ENCODE data around the gene SPTAN1. TPM values are rescaled to one million over a fixed set of nuclear protein-coding genes. Genes with fewer than 3 reads are reported as not detected.

The SPTAN1 gene
- total and polyA plus RNA-seq, 4 donors, result 94.4 to 504 (median 310) TPM

- H3K27ac ChIP-seq (ENCODE audit: low read depth in 1 of 2, low read length in 2 of 2), result no peak overlapping the region
- WGBS, 2 donors, result 64 to 67% methylated on average over 5 of the region's 5 CpGs
- intact Hi-C loops (cut with DNase I), result no loop called here
These were observed 4.7 kb downstream of the SPTAN1 start for GRCh38 chr9:128556926-128557634.

DNA sequence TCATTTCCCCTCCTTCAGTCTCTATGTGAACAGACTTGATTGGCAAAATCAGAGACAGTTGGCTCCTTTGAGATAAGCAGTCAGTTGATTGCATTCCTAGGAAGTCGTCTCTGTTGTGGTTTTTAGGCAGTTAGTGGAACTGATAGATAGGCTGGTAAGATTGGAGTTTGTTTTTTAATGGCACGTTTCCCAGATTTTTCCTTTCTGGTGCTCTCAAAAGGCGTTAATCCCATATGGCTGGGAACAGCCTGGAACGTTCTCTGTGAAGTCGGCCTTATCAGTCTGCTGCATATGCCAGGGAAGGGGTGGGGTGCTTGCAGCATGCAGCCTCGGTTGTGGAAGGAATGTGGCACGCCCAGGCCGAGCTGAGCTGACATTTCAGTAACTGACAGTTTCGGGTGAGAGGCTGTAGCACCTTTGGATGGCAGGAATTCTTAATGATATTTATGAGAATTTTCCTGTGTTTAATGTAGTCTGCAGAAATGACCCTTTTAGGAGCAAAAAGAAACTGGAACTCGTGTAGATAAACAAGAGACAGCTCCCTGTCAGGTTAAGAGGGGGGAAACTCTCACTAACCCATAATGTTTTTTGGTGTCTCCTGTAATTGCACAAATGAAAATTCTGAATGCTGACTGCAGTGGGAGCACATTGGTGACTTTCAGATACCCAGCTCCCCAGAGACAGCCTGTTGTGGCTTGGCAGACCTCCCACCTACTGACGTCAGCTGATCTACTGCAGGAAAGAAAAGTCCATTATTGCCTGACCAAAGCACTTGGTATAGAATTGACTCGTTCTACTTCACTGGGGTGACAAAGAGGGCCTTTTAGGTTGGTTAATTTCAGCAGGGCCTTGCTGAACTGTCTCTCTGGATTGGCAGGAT lies 6.3 kb downstream of the SPTAN1 start:
- peak overlapping the region in 1 of 2 donors; percentile 6 for H3K4me3 ChIP-seq (ENCODE audit: low read length in 2 of 2)
- no peaks in the 10 kb centered on the region for H3K9me3 ChIP-seq (ENCODE audit: control insufficient read depth, low read length)
- no peaks in the 10 kb centered on the region for H3K27me3 ChIP-seq (ENCODE audit: control insufficient read depth in 1 of 2, insufficient read depth in 2 of 2, low read length in 1 of 2)
- peaks cover 2 to 13% of the 10 kb centered on the region in 2 donors for H3K4me1 ChIP-seq (ENCODE audit: control insufficient read depth in 1 of 2, insufficient read depth in 2 of 2, low read length in 2 of 2)
- intact Hi-C loops (cut with DNase I), result loop anchor here in 1 of 2 donors (2.0 kb wide), 1 partner anchor 16 kb away; no protein-coding TSS in a partner anchor
- peak overlapping the region in 1 of 2 donors; percentile 94 for H3K27ac ChIP-seq (ENCODE audit: low read depth in 1 of 2, low read length in 2 of 2)
- 1% methylated on average over 12 of the region's 12 CpGs for WGBS, 2 donors
- ATAC-seq (ENCODE audit: low FRiP score), result peak; percentile 83
- H3K36me3 ChIP-seq (ENCODE audit: control insufficient read depth in 1 of 2, insufficient read depth in 2 of 2, low read length in 1 of 2), result no peaks in the 10 kb centered on the region
- DNase-seq, result peak; percentile 91 to 93

More at GRCh38 chr9:128556926-128557634, 4.7 kb downstream of the SPTAN1 start:
- DNase-seq, result no peak
- ATAC-seq (ENCODE audit: low FRiP score), result no peak
- no peaks in the 10 kb centered on the region for H3K27me3 ChIP-seq (ENCODE audit: control insufficient read depth in 1 of 2, insufficient read depth in 2 of 2, low read length in 1 of 2)
- H3K9me3 ChIP-seq (ENCODE audit: control insufficient read depth, low read length), result no peaks in the 10 kb centered on the region
- no peak overlapping the region for H3K4me3 ChIP-seq (ENCODE audit: low read length in 2 of 2)
- H3K4me1 ChIP-seq (ENCODE audit: control insufficient read depth in 1 of 2, insufficient read depth in 2 of 2, low read length in 2 of 2), result peaks cover 2 to 13% of the 10 kb centered on the region in 2 donors
- no peaks in the 10 kb centered on the region for H3K36me3 ChIP-seq (ENCODE audit: control insufficient read depth in 1 of 2, insufficient read depth in 2 of 2, low read length in 1 of 2)

- H3K4me3 ChIP-seq (ENCODE audit: low read length in 2 of 2), result no peak overlapping the region
These were observed 13.2 kb downstream of the SPTAN1 start for GRCh38 chr9:128565578-128565977.

GRCh38 chr9:128568470-128569078 lies 16.2 kb downstream of the SPTAN1 start:
- H3K27me3 ChIP-seq (ENCODE audit: control insufficient read depth in 1 of 2, insufficient read depth in 2 of 2, low read length in 1 of 2), result no peaks in the 10 kb centered on the region
- intact Hi-C loops (cut with DNase I), result no loop called here
- peaks cover 4 to 6% of the 10 kb centered on the region in 2 donors for H3K36me3 ChIP-seq (ENCODE audit: control insufficient read depth in 1 of 2, insufficient read depth in 2 of 2, low read length in 1 of 2)
- no peak overlapping the region for H3K4me3 ChIP-seq (ENCODE audit: low read length in 2 of 2)
- no peak overlapping the region for H3K27ac ChIP-seq (ENCODE audit: low read depth in 1 of 2, low read length in 2 of 2)
- WGBS, 2 donors, result 62 to 65% methylated on average over 8 of the region's 8 CpGs
- no peaks in the 10 kb centered on the region for H3K9me3 ChIP-seq (ENCODE audit: control insufficient read depth, low read length)
- ATAC-seq (ENCODE audit: low FRiP score), result no peak
- no peak for DNase-seq
- no peaks in the 10 kb centered on the region for H3K4me1 ChIP-seq (ENCODE audit: control insufficient read depth in 1 of 2, insufficient read depth in 2 of 2, low read length in 2 of 2)

More at GRCh38 chr9:128565578-128565977, 13.2 kb downstream of the SPTAN1 start:
- Histone ChIP-seq H3K27me3 (ENCODE audit: control insufficient read depth in 1 of 2, insufficient read depth in 2 of 2, low read length in 1 of 2) (no peaks in the 10 kb centered on the region), H3K36me3 (ENCODE audit: control insufficient read depth in 1 of 2, insufficient read depth in 2 of 2, low read length in 1 of 2) (peaks cover 4% of the 10 kb centered on the region in 2 donors), H3K27ac (ENCODE audit: low read depth in 1 of 2, low read length in 2 of 2) (peak overlapping the region; percentile 51 to 78), H3K9me3 (ENCODE audit: control insufficient read depth, low read length) (no peaks in the 10 kb centered on the region), H3K4me1 (ENCODE audit: control insufficient read depth in 1 of 2, insufficient read depth in 2 of 2, low read length in 2 of 2) (no peaks in the 10 kb centered on the region)
- 66 to 71% methylated on average over 4 of the region's 4 CpGs for WGBS, 2 donors
- intact Hi-C loops (cut with DNase I), result no loop called here
- no peak for ATAC-seq (ENCODE audit: low FRiP score)
- no peak for DNase-seq

DNA sequence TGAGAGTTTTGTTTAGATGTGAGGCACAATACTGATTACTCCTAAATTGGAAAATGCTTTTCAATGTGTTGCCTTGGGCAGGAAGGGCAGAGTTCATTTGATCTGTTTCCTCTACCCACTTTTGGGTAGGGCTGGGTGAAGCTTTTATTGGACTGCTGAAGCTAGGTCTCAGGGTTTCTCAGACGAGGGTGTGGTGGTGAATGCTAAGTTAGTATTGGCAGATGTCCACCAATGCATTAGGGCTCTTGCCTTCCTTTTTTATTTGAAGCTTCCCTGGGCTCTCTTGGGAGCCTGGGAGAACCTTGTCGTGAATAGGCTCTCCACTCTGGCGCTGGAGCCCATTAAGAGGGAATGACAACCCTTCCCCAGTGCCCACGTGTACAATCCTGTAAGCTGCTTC lies 23.1 kb downstream of the SPTAN1 start:
- Histone ChIP-seq H3K4me1 (ENCODE audit: control insufficient read depth in 1 of 2, insufficient read depth in 2 of 2, low read length in 2 of 2) (no peaks in the 10 kb centered on the region), H3K27me3 (ENCODE audit: control insufficient read depth in 1 of 2, insufficient read depth in 2 of 2, low read length in 1 of 2) (no peaks in the 10 kb centered on the region), H3K27ac (ENCODE audit: low read depth in 1 of 2, low read length in 2 of 2) (no peak overlapping the region), H3K36me3 (ENCODE audit: control insufficient read depth in 1 of 2, insufficient read depth in 2 of 2, low read length in 1 of 2) (peaks cover 12 to 17% of the 10 kb centered on the region in 2 donors), H3K9me3 (ENCODE audit: control insufficient read depth, low read length) (no peaks in the 10 kb centered on the region), H3K4me3 (ENCODE audit: low read length in 2 of 2) (no peak overlapping the region)
- intact Hi-C loops (cut with DNase I), result loop anchor here in 1 of 2 donors (2.0 kb wide), 1 partner anchor 17 kb away; no protein-coding TSS in a partner anchor
- 1 to 8% methylated on average over 4 of the region's 4 CpGs for WGBS, 2 donors
- ATAC-seq (ENCODE audit: low FRiP score), result peak; percentile 65
- no peak for DNase-seq

DNA sequence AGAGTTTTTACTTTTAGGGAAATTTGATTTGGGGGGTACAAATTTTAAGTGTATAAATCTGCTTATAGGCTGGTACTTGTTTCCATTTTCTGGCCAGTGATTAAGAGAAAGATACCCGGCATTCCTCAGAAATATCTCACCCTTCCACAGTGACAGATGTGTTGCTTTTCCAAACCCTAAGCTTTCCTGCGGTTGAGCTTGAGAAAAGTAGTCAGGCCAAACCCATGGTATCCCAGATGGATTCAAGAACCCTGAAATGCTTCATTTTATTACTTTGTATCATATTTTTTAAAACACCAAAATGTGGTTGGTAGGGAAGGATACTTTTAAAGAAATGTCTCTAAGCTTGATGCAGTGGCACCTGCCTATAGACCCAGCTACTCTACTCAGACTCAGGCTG lies 23.5 kb downstream of the SPTAN1 start:
- no peaks in the 10 kb centered on the region for H3K4me1 ChIP-seq (ENCODE audit: control insufficient read depth in 1 of 2, insufficient read depth in 2 of 2, low read length in 2 of 2)
- H3K4me3 ChIP-seq (ENCODE audit: low read length in 2 of 2), result no peak overlapping the region
- intact Hi-C loops (cut with DNase I), result loop anchor here in 1 of 2 donors (2.0 kb wide), 1 partner anchor 17 kb away; no protein-coding TSS in a partner anchor
- no peak overlapping the region for H3K27ac ChIP-seq (ENCODE audit: low read depth in 1 of 2, low read length in 2 of 2)
- WGBS, 2 donors, result 20% methylated on average over 2 of the region's 2 CpGs
- no peak for ATAC-seq (ENCODE audit: low FRiP score)
- no peaks in the 10 kb centered on the region for H3K27me3 ChIP-seq (ENCODE audit: control insufficient read depth in 1 of 2, insufficient read depth in 2 of 2, low read length in 1 of 2)
- peaks cover 14 to 19% of the 10 kb centered on the region in 2 donors for H3K36me3 ChIP-seq (ENCODE audit: control insufficient read depth in 1 of 2, insufficient read depth in 2 of 2, low read length in 1 of 2)
- H3K9me3 ChIP-seq (ENCODE audit: control insufficient read depth, low read length), result no peaks in the 10 kb centered on the region
- DNase-seq, result no peak

GRCh38 chr9:128577206-128577605 lies 24.8 kb downstream of the SPTAN1 start:
- no peaks in the 10 kb centered on the region for H3K9me3 ChIP-seq (ENCODE audit: control insufficient read depth, low read length)
- no peak overlapping the region for H3K27ac ChIP-seq (ENCODE audit: low read depth in 1 of 2, low read length in 2 of 2)
- WGBS, 2 donors, result 85 to 90% methylated on average over 8 of the region's 8 CpGs
- no peak overlapping the region for H3K4me3 ChIP-seq (ENCODE audit: low read length in 2 of 2)
- intact Hi-C loops (cut with DNase I), result no loop called here
- no peaks in the 10 kb centered on the region for H3K4me1 ChIP-seq (ENCODE audit: control insufficient read depth in 1 of 2, insufficient read depth in 2 of 2, low read length in 2 of 2)
- ATAC-seq (ENCODE audit: low FRiP score) (no peak), DNase-seq (no peak)
- peaks cover 18 to 20% of the 10 kb centered on the region in 2 donors for H3K36me3 ChIP-seq (ENCODE audit: control insufficient read depth in 1 of 2, insufficient read depth in 2 of 2, low read length in 1 of 2)
- H3K27me3 ChIP-seq (ENCODE audit: control insufficient read depth in 1 of 2, insufficient read depth in 2 of 2, low read length in 1 of 2), result no peaks in the 10 kb centered on the region

GRCh38 chr9:128579194-128579593 lies 26.8 kb downstream of the SPTAN1 start:
- Histone ChIP-seq H3K27ac (ENCODE audit: low read depth in 1 of 2, low read length in 2 of 2) (no peak overlapping the region), H3K9me3 (ENCODE audit: control insufficient read depth, low read length) (no peaks in the 10 kb centered on the region), H3K27me3 (ENCODE audit: control insufficient read depth in 1 of 2, insufficient read depth in 2 of 2, low read length in 1 of 2) (no peaks in the 10 kb centered on the region), H3K36me3 (ENCODE audit: control insufficient read depth in 1 of 2, insufficient read depth in 2 of 2, low read length in 1 of 2) (peaks cover 27 to 29% of the 10 kb centered on the region in 2 donors), H3K4me3 (ENCODE audit: low read length in 2 of 2) (no peak overlapping the region), H3K4me1 (ENCODE audit: control insufficient read depth in 1 of 2, insufficient read depth in 2 of 2, low read length in 2 of 2) (no peaks in the 10 kb centered on the region)
- intact Hi-C loops (cut with DNase I), result no loop called here
- DNase-seq (no peak), ATAC-seq (ENCODE audit: low FRiP score) (no peak)
- WGBS, 2 donors, result 88 to 100% methylated on average over 1 of the region's 1 CpG

All from aorta (tissue), 5 donors.